H9 (cell line): ENCODE measurements around the gene SDHB. TPM values are rescaled to one million over a fixed set of nuclear protein-coding genes. Genes with fewer than 3 reads are reported as not detected.

ENCODE experiments used
- DNase-seq: peaks from one replicate; pipeline ENCODE4 v3.0.0-alpha.2; 2017
- H2AFZ ChIP-seq: one replicate; pipeline ENCODE4 v1.6.1; 2013; ENCODE audit warnings: mild to moderate bottlenecking, low read length, control low read depth, moderate library complexity
- H2AK5ac ChIP-seq: 2 replicates; pipeline ENCODE4 v1.6.1; 2013; ENCODE audit warnings: low read length, control low read depth, mixed read lengths; ENCODE audit not compliant: insufficient read length
- H2BK120ac ChIP-seq: one replicate; pipeline ENCODE4 v1.6.1; 2013; ENCODE audit warnings: low read depth, mild to moderate bottlenecking, low read length, control low read depth, inconsistent platforms; ENCODE audit not compliant: poor library complexity, severe bottlenecking
- H2BK12ac ChIP-seq: 2 replicates; pipeline ENCODE4 v1.6.1; 2013; ENCODE audit warnings: low read length, control low read depth, mixed read lengths, low read depth; ENCODE audit not compliant: insufficient read length
- H2BK15ac ChIP-seq: 2 replicates; pipeline ENCODE4 v1.6.1; 2013; ENCODE audit warnings: low read depth, low read length, control low read depth
- H2BK20ac ChIP-seq: one replicate; pipeline ENCODE4 v1.6.1; 2013; ENCODE audit warnings: low read depth, mild to moderate bottlenecking, low read length, control low read depth, inconsistent platforms; ENCODE audit not compliant: poor library complexity, severe bottlenecking
- H2BK5ac ChIP-seq: 2 replicates; pipeline ENCODE4 v1.6.1; 2013; ENCODE audit warnings: low read length, control low read depth, mixed read lengths; ENCODE audit not compliant: insufficient read length
- H3K14ac ChIP-seq: 2 replicates; pipeline ENCODE4 v1.6.1; 2013; ENCODE audit warnings: low read length, control low read depth; ENCODE audit not compliant: insufficient read depth
- H3K18ac ChIP-seq: 2 replicates; pipeline ENCODE4 v1.6.1; 2013; ENCODE audit warnings: low read depth, mild to moderate bottlenecking, mixed read lengths, low read length, control low read depth; ENCODE audit not compliant: insufficient read length
- H3K23ac ChIP-seq: 2 replicates; pipeline ENCODE4 v1.6.1; 2013; ENCODE audit warnings: low read length, control low read depth, mixed read lengths, low read depth; ENCODE audit not compliant: insufficient read length
- H3K23me2 ChIP-seq: 2 replicates; pipeline ENCODE4 v1.6.1; 2013; ENCODE audit warnings: low read depth, mild to moderate bottlenecking, mixed read lengths, low read length, control low read depth; ENCODE audit not compliant: insufficient read length, poor library complexity, severe bottlenecking
- H3K27ac ChIP-seq: 2 replicates; pipeline ENCODE4 v1.5.1; 2013; ENCODE audit warnings: low read length, control low read depth, mixed read lengths, low read depth; ENCODE audit not compliant: insufficient read length
- H3K27me3 ChIP-seq: 2 replicates; pipeline ENCODE4 v1.6.1; 2013; ENCODE audit warnings: low read length, control low read depth, inconsistent platforms; ENCODE audit not compliant: insufficient read depth
- H3K4ac ChIP-seq: 2 replicates; pipeline ENCODE4 v1.6.1; 2013; ENCODE audit warnings: low read depth, mild to moderate bottlenecking, control low read depth, inconsistent platforms, low read length, moderate library complexity
- H3K4me1 ChIP-seq: 2 replicates; pipeline ENCODE4 v1.6.1; 2013; ENCODE audit warnings: low read length, control low read depth, inconsistent platforms; ENCODE audit not compliant: insufficient read depth
- H3K4me2 ChIP-seq: 2 replicates; pipeline ENCODE4 v1.6.1; 2013; ENCODE audit warnings: low read length, control low read depth, mixed read lengths; ENCODE audit not compliant: insufficient read length, insufficient read depth
- H3K56ac ChIP-seq: 2 replicates; pipeline ENCODE4 v1.6.1; 2013; ENCODE audit warnings: low read depth, mild to moderate bottlenecking, mixed read lengths, low read length, control low read depth; ENCODE audit not compliant: insufficient read length
- H3K79me1 ChIP-seq: 2 replicates; pipeline ENCODE4 v1.6.1; 2013; ENCODE audit warnings: low read depth, mild to moderate bottlenecking, moderate library complexity, low read length, control low read depth, inconsistent platforms; ENCODE audit not compliant: insufficient read depth, poor library complexity, severe bottlenecking
- H3K79me2 ChIP-seq: 2 replicates; pipeline ENCODE4 v1.6.1; 2013; ENCODE audit warnings: low read length, control low read depth, inconsistent platforms; ENCODE audit not compliant: insufficient read depth
- H3K9ac ChIP-seq: 2 replicates; pipeline ENCODE4 v1.6.1; 2013; ENCODE audit warnings: low read length, control low read depth, mixed read lengths; ENCODE audit not compliant: insufficient read length; ENCODE audit errors: extremely low read depth
- H3K9me3 ChIP-seq: one replicate; pipeline ENCODE4 v1.6.1; 2013; ENCODE audit warnings: low read depth, low read length, inconsistent platforms; ENCODE audit not compliant: control insufficient read depth
- H3T11ph ChIP-seq: one replicate; pipeline ENCODE4 v1.6.1; 2013; ENCODE audit warnings: mild to moderate bottlenecking, low read length, control low read depth, inconsistent platforms
- H4K20me1 ChIP-seq: one replicate; pipeline ENCODE4 v1.6.1; 2013; ENCODE audit not compliant: control insufficient read depth, insufficient read length, insufficient read depth
- H4K5ac ChIP-seq: 2 replicates; pipeline ENCODE4 v1.6.1; 2013; ENCODE audit warnings: low read depth, mild to moderate bottlenecking, mixed read lengths, low read length, control low read depth; ENCODE audit not compliant: insufficient read length
- H4K8ac ChIP-seq: replicated peaks from 2 replicates; pipeline ENCODE4 v1.6.1; 2013; ENCODE audit warnings: low read length, control low read depth, mixed read lengths, low read depth; ENCODE audit not compliant: insufficient read length
- H4K91ac ChIP-seq: 2 replicates; pipeline ENCODE4 v1.6.1; 2013; ENCODE audit warnings: low read depth, mild to moderate bottlenecking, moderate library complexity, mixed read lengths, low read length, control low read depth; ENCODE audit not compliant: insufficient read length
- H3K27ac Mint-ChIP-seq, 3 experiments: 2 replicates in 2 of 3; 3 replicates in 1 of 3; pipeline ENCODE4 v1.8.0; 2020 to 2021; ENCODE audit warnings: mixed read lengths in 3 of 3, mild to moderate bottlenecking in 1 of 3, moderate library complexity in 1 of 3
- H3K27me3 Mint-ChIP-seq: 2 replicates; pipeline ENCODE4 v1.8.0; 2021; ENCODE audit warnings: low read depth, mild to moderate bottlenecking, moderate library complexity, mixed read lengths
- H3K36me3 Mint-ChIP-seq, 3 experiments: 2 replicates in 2 of 3; 3 replicates in 1 of 3; pipeline ENCODE4 v1.8.0; 2020 to 2021; ENCODE audit warnings: low read depth in 3 of 3, mixed read lengths in 3 of 3; ENCODE audit not compliant: insufficient read depth in 1 of 3
- H3K4me1 Mint-ChIP-seq, 2 experiments: 2 replicates each; pipeline ENCODE4 v1.8.0; 2020; ENCODE audit warnings: mixed read lengths in 2 of 2
- H3K4me3 Mint-ChIP-seq, 2 experiments: 2 replicates in 1 of 2; 3 replicates in 1 of 2; pipeline ENCODE4 v1.8.0; 2020 to 2021; ENCODE audit warnings: mild to moderate bottlenecking in 2 of 2, mixed read lengths in 2 of 2, moderate library complexity in 1 of 2
- H3K9me3 Mint-ChIP-seq, 2 experiments: 2 replicates in 1 of 2; 3 replicates in 1 of 2; pipeline ENCODE4 v1.8.0; 2020; ENCODE audit warnings: mild to moderate bottlenecking in 2 of 2, mixed read lengths in 2 of 2, moderate library complexity in 1 of 2
- WGBS: extraction: QIAGEN DNeasy Blood & Tissue Kit; methylation state at CpG from one replicate; pipeline ENCODE4 v1.1.7; 2013; ENCODE audit warnings: missing lambda C conversion rate, low lambda C conversion rate, mixed read lengths; ENCODE audit not compliant: insufficient read length; ENCODE audit errors: extremely low coverage; 5-methylcytosine and 5-hydroxymethylcytosine counted together
- total RNA-seq: library from RNA; stranded (reverse); gene quantifications from 2 replicates; pipeline ENCODE4 v1.2.1, GENCODE V29; 2021
- TF ChIP-seq, protein P1 (sequence below): fragments of 200-600 bp; sonication (generic); conservative IDR thresholded peaks from 3 replicates; pipeline ENCODE4 v1.8.0; 2021; ENCODE audit warnings: antibody characterized with exemption, mild to moderate bottlenecking

SDHB gene
- total RNA-seq, 1 experiment from 2014 or later = 77.5 TPM

GRCh38 chr1:17091252-17091651 lies 37.4 kb upstream of the SDHB start:
- no peaks in the 10 kb centered on the region for H4K20me1 ChIP-seq

More at GRCh38 chr1:17091252-17091651, 37.4 kb upstream of the SDHB start:
- H3K4ac ChIP-seq = no peak overlapping the region
- no peak overlapping the region for H2BK15ac ChIP-seq
- no peaks in the 10 kb centered on the region for H3K79me2 ChIP-seq
- no peak overlapping the region for H3K27ac Mint-ChIP-seq
- no peak overlapping the region for H3K27ac ChIP-seq
- no peak overlapping the region for H3K23ac ChIP-seq
- no peak overlapping the region for H3K18ac ChIP-seq
- no peaks in the 10 kb centered on the region for H3K79me1 ChIP-seq
- no peaks in the 10 kb centered on the region for H3K27me3 ChIP-seq
- no peaks in the 10 kb centered on the region for H3K9me3 ChIP-seq
- no peak overlapping the region for H2BK12ac ChIP-seq
- TF ChIP-seq, protein P1, sequence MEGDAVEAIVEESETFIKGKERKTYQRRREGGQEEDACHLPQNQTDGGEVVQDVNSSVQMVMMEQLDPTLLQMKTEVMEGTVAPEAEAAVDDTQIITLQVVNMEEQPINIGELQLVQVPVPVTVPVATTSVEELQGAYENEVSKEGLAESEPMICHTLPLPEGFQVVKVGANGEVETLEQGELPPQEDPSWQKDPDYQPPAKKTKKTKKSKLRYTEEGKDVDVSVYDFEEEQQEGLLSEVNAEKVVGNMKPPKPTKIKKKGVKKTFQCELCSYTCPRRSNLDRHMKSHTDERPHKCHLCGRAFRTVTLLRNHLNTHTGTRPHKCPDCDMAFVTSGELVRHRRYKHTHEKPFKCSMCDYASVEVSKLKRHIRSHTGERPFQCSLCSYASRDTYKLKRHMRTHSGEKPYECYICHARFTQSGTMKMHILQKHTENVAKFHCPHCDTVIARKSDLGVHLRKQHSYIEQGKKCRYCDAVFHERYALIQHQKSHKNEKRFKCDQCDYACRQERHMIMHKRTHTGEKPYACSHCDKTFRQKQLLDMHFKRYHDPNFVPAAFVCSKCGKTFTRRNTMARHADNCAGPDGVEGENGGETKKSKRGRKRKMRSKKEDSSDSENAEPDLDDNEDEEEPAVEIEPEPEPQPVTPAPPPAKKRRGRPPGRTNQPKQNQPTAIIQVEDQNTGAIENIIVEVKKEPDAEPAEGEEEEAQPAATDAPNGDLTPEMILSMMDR = no peak
- H3K14ac ChIP-seq = no peak overlapping the region
- no peak for DNase-seq
- H4K91ac ChIP-seq = no peak overlapping the region
- no CpG with 5 or more reads among the region's 7 CpGs for WGBS
- H2BK5ac ChIP-seq = no peak overlapping the region
- H3K56ac ChIP-seq = no peak overlapping the region
- H3K4me1 ChIP-seq = no peaks in the 10 kb centered on the region
- H3K4me1 Mint-ChIP-seq = peaks cover 0 to 7% of the 10 kb centered on the region in 2 experiments; a peak in 3 of 4 replicates
- no peaks in the 10 kb centered on the region for H3K23me2 ChIP-seq
- no peak overlapping the region for H3K4me2 ChIP-seq
- no peak overlapping the region for H3K4me3 Mint-ChIP-seq
- no peak overlapping the region for H3K9ac ChIP-seq
- no peak overlapping the region for H3T11ph ChIP-seq
- no peak overlapping the region for H2BK20ac ChIP-seq
- no peaks in the 10 kb centered on the region; a peak in 1 of 5 replicates for H3K9me3 Mint-ChIP-seq
- no peak overlapping the region for H2BK120ac ChIP-seq
- no peaks in the 10 kb centered on the region for H3K36me3 Mint-ChIP-seq
- no peak overlapping the region for H4K5ac ChIP-seq
- H4K8ac ChIP-seq = no peak overlapping the region
- no peak overlapping the region for H2AFZ ChIP-seq
- peaks cover 2% of the 10 kb centered on the region for H3K27me3 Mint-ChIP-seq
- no peak overlapping the region for H2AK5ac ChIP-seq
